Skeletal muscle cell (primary cell): ENCODE results near the gene CHST8.
"Not testable (repeated sequence)": the region's sequence is repeated elsewhere in the genome, so short reads cannot be mapped to it uniquely, and the experiment has no call there.

Source experiments
- DNase-seq: peaks from one replicate; pipeline ENCODE4 v3.0.0-alpha.2; 2010; ENCODE audit warnings: low read depth
- H3K4me3 ChIP-seq: 2 replicates; pipeline ENCODE4 v1.5.1; 2011; ENCODE audit warnings: low read depth, mild to moderate bottlenecking, control low read depth, low read length, moderate library complexity

CHST8 gene, protein sequence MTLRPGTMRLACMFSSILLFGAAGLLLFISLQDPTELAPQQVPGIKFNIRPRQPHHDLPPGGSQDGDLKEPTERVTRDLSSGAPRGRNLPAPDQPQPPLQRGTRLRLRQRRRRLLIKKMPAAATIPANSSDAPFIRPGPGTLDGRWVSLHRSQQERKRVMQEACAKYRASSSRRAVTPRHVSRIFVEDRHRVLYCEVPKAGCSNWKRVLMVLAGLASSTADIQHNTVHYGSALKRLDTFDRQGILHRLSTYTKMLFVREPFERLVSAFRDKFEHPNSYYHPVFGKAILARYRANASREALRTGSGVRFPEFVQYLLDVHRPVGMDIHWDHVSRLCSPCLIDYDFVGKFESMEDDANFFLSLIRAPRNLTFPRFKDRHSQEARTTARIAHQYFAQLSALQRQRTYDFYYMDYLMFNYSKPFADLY

DNA sequence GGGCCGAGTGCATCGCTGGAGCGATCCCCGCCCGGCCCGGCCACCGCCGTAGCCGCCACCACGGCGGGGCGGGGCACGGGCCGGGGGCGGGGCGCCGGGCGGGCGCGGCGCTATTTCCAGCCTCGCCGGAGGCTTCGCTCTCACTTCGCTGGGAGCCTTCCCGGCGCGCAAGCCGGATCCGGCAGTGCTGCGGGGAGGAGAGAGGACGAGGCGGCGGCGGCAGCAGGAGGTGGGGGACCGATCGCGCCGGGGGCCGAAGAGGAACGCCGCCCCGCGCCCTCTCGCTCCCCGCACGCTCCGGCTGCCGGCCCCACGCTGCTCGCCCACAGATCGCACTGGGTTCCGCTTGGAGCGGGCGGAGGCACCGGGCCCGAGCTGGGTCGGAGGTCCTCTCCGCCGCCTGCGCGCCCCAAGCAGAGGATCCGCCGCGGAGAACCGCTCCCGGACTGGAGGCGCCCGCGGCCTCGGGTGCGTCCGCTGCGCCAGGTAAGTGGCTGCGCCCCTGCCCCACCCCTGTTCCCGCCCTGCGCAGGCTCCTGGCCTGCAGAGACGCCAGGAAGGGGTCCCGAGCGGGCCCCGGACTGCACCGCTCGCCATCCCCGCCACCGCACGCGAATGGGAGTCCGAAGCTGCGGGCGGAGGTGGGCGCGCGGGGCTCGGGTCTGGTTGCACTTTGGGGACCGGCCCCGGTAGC is at the start of gene CHST8:
Gene CHST8 (plus strand): TSS at position 143 of the 694 bp plus-strand sequence. CDS start 67,309 bp downstream, outside the sequence.
- peak within 1 kb of the TSS; percentile 29 for H3K4me3 ChIP-seq
- DNase-seq, result no peak

DNA sequence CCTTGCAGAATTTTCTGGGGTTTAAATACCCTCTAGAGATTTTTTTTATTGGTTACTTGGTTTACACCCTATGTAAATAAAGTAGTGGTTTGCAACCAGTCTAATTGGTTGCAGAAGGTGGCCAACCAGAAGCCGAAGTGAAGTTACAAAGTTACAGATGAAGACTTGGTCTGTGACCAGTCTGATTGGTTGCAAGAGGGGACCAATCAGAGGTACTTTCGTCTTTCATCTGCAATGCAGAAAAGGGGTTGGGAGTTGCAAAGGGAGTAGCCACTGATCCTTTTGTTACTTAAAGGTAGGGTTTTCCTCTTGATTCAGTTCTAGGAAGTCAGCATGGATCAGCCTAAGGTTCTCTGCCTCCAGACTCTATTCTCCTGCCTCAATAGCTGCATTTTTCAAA is 48.8 kb upstream of the CHST8 start:
- H3K4me3 ChIP-seq, result no peak overlapping the region

DNA sequence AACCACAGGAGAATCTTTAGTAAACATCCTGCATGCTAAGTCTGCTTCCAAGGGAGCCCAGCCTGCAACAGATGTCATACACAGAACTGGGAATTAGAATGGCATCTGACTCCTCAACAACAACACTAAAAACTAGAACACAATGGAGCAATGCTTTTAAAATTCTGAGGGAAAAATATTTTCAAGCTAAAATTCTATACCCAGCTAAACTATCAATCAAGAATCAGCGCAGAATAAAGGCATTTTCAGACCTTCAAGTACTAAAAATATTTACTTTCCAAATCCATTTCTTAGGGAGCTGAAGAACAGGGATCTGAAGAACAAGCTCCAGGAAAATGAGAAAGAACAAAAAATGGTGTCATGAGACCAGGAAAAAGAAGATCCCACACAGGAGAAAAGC is 46.9 kb upstream of the CHST8 start:
- no peak for DNase-seq
- H3K4me3 ChIP-seq, result no peak overlapping the region

More for the DNA sequence above, 48.8 kb upstream of the CHST8 start:
- DNase-seq, result no peak

DNA sequence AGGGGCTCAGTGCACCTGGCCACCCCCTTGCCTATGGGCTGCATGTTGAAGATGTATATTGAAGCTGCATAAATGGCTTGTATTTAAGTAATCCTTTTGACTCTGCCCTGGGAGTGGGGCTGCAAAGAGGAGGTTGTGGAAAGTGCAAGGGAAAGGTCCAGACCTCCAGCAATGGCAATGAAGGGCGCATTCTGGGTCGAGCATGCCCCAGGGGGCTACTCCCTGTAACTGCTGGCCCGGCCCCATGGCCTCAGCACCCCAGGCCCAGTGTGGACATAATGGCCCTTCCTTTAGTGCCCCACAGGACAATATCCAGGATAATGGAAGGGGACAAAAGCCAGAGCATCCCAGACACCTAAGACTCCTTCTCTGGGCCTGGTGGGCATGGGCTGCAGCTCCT is 43.1 kb upstream of the CHST8 start:
- H3K4me3 ChIP-seq, result no peak overlapping the region
- DNase-seq, result no peak

DNA sequence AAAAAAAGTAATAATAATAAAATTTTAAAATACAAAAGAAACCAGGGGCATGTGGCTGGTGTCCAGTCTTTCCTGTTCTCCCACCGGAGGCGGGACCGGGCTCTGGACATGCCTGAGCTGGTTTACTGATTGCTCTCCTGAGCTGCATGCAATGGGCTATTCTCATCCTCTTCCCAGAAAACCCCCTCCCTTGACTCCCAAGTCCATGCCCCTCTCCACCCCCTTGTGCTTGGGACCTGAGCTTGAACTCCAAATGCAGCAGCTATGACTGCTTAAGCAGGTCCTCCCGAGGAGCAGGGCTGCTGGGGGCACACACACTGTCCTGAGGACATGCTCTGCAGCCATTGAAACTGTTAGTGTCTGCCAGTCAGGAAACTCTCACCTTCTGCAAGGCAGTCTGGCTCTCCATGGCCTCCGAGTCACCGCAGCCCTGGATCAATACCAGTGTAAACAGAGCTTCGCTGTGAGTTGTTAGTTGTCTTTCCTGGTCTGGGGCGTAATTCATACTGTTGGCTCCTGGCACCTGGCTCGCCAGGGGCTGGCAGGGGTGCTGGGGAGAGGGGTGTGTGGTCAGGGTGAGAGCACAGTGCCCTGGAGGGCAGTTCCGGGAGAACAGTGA is 41.6 kb upstream of the CHST8 start:
- no peak for DNase-seq
- no peak overlapping the region for H3K4me3 ChIP-seq

DNA sequence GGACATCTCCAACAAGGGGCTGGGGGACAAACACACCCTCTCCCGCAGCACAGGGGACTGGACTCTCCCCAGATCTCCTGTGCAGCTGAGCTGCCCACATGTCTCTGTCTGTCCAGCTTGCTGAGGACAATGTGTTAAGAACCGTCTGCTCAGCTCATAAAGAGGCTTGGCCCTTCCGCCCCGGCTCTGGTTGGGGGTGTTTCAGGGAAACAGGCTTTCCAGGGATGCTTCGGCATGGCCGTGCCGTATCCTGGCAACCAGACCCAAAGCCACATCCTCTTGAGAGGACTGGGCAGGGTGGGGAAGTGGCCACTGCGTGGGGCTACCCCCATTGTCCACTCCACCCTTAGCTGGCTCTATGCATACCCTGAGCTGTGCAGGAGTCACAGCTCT is 41.1 kb upstream of the CHST8 start:
- no peak overlapping the region for H3K4me3 ChIP-seq
- DNase-seq, result no peak

DNA sequence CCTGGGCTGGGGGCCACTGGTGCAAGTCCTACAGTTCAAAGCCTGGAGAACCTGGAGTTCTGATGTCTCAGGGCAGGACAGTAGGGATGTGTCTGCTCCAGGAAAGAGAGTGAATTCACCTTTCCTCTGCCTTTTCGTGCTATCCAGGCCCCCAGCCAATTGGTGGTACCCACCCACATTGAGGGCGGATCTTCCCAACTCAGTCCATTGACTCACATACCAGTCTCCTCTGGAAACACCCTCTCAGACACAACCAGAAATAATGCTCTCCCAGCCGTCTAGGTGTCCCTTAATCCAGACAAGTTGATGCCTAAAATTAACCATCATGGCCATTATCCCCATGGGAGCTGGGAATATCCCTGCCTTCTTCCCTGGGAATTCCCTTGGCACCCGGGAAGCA is 38.8 kb upstream of the CHST8 start:
- no peak for DNase-seq
- no peak overlapping the region for H3K4me3 ChIP-seq

DNA sequence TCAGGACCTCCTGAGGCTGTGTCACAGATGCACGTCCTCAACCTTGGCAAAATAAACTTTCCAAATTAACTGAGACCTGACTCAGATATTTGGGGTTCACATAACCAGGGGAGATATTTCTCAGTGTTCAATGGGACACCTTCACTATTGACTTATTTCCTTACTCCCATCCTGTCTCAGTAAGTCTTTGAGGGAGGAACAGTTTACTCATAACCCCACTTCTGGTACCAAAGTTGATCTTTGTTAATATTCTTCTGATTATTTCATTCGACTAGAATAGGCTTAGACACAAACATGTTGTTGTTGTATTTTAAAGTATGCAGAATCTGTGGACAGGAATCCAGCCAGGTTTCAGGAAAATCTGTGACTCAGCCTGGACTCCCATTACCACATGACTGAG is 34.6 kb upstream of the CHST8 start:
- H3K4me3 ChIP-seq, result no peak overlapping the region
- DNase-seq, result no peak

DNA sequence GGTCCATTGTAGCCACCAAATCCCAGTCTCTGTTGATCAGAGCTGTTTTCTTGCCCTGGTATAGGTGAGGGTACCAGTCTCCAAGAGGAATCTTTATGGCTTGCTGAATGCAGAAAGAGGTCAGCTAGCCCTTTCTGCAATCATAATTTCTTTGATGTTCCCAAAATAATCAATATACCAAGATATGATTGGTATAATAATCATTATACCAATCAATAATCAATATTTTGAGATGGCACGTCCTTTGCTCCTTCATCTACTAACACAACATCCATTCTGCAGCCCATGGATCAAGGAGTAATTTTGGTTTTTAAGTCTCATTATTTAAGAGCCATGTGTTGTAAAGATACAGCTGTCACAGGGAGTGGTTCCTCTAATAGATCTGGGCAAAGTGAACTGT is 31.5 kb upstream of the CHST8 start:
- no peak overlapping the region for H3K4me3 ChIP-seq

DNA sequence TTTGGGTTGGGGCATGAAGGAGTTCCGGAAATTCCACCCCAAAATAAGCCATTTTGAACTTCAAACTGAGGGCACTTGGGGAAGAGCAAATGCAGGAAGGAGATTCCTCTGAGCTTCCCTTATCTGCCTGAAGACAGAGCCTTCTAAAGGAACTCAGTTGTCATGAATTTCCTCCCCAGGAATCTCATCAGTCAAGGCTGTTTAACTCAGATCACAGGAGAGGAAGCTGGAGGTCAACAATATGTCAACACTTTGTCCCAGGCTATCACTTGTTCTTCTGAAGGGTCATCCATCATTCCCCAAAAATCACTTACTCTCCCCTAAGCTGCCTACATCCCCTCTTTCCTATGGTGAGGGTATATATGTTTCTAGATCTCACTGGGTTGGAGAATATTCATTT is 26.0 kb upstream of the CHST8 start:
- DNase-seq, result no peak
- H3K4me3 ChIP-seq, result no peak overlapping the region

More for the DNA sequence above, 31.5 kb upstream of the CHST8 start:
- DNase-seq, result no peak

DNA sequence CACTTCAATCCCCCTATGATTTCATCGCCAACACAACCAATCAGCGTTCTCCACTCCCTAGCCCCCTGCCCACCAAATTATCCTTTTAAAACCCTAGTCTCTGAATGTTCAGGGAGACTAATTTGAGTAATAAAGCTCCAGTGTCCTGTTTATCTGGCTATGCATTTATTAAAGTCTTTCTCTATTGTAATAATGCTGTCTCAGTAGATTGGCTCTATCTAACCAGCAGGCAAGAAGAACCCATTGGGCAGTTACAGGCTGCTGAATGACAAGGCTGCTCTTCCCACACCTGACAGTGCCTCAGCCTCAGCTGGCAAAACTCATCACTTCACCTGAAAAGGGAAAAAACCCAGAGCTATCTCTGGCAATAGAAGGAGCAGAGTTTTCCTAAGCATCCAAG is 20.2 kb upstream of the CHST8 start:
- DNase-seq, result no peak
- H3K4me3 ChIP-seq, result no peak overlapping the region

DNA sequence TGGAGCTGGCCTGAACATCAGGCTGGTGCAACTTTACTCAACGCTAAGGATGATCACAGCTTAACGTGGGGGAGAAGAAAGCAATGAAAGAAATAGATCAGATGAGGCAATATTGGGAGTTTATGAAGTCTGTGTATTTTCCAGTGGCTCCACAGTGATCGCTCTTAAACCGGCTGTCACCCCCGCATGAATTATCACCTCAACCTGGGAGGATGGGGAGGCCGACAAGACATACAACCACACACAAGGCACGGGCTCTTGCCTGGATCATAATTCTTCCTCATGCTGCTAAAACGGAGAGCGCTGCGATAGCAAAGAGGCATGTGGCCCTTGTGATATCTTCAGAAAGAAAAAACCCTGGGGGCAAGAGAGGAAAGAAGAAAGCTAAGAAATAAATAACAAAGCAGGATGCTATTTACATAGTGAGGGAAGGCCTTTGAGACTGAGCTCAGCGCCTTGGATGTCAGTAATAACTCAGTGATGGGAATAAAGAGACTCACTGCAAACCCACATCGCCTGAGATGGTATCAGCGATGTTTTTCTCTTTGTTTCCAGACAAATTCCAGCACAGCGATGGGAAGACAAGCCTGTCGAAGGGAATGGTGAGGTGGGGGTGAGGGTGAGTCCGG is 19.1 kb upstream of the CHST8 start:
- DNase-seq, result no peak
- no peak overlapping the region for H3K4me3 ChIP-seq

DNA sequence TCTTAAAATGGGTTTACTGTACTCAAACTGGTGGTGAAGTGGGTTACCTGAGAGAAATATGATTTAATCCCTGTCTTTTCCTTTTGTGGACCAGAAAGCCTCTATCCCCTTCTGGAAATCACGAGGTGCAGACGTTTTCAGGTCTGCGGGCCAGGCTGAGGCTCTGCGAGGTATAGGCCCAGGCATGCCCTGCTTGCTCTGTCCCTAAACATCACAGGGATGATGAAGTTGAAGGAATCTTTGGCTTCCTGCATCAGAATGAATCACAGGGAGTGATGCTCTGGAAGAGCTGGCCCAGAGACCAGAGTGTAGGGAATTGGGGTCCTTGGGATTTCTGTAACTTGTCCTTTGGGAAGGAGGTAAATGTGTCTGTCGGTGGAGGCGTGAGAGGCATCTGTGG is 18.4 kb upstream of the CHST8 start:
- H3K4me3 ChIP-seq, result no peak overlapping the region
- no peak for DNase-seq

DNA sequence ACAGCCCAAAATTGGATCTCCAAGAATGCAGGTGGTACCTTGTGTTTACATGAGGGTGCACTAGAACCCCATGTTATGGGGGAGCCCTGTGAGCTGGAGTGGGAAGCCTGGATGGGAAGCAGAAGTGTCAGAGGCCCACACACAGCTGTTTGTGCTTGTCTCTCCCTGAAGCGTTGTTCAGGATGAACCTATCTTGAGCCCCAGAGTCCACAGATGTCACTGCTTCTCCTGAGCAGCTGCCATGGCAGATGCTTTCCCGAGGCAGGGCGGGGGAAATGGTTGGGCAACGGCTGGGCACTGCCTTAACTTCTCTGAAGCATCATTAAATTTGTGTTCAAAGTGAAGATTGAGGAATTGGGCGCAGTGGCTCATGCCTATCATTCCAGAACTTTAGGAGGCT is 17.1 kb upstream of the CHST8 start:
- H3K4me3 ChIP-seq, result no peak overlapping the region
- DNase-seq, result no peak

DNA sequence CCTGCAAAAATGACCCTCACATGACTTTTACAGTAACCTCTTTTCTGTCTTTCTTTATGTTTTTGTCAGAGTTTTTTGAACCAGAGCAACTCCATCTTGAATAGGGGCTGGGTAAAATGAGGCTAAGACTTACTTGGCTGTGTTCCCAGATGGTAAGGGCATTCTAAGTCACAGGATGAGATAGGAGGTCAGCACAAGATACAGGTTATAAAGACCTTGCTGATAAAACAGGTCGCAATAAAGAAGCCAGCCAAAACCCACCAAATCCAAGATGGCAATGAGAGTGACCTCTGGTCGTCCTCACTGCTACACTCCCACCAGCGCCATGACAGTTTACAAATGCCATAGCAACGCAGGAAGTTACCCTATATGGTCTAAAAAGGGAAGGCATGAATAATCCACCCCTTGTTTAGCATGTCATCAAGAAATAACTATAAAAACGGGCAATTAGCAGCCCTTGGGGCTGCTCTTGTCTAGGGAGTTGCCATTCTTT is 15.9 kb upstream of the CHST8 start:
- DNase-seq, result not testable (repeated sequence)

DNA sequence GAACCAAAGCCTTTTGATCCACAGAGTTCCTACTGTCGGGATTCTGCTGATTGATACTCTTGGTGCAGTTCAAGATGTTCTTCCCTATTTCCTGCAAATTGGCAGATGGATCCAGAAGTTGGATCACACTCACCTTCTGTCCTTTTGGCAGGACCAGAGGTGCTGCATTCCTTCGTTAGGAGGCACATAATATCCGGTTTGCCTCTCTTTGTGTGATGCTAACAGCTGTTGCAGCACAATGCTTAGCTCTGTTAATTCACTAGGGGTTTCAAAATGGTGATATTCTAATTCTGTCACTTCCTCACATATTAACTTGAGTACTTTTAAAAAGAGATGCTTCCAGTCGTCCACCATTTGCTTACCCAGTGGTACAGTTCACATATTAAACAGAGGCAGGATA is 15.2 kb upstream of the CHST8 start:
- no peak overlapping the region for H3K4me3 ChIP-seq

More for the DNA sequence above, 15.9 kb upstream of the CHST8 start:
- H3K4me3 ChIP-seq, result not testable (repeated sequence)

DNA sequence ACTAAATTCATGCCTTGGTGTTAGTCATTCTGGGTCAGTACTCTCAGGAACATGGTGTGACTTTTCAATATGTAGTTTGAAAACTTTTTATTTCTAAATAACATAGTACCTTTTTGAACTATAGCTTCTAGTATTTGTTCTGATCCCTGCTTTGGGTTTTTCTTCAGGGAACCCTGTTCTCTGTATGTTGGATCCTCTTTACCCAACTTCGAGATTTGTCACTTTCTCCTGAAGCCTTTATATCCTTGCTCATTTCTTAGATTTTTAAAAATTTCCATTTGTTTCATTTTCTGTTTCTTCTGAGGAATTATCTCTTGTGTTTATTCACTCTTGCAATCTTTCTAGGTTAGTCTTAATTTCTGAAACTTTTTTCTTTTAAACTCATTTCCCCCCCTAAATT is 12.4 kb upstream of the CHST8 start:
- no peak overlapping the region for H3K4me3 ChIP-seq
- no peak for DNase-seq

More for the DNA sequence above, 15.2 kb upstream of the CHST8 start:
- no peak for DNase-seq

DNA sequence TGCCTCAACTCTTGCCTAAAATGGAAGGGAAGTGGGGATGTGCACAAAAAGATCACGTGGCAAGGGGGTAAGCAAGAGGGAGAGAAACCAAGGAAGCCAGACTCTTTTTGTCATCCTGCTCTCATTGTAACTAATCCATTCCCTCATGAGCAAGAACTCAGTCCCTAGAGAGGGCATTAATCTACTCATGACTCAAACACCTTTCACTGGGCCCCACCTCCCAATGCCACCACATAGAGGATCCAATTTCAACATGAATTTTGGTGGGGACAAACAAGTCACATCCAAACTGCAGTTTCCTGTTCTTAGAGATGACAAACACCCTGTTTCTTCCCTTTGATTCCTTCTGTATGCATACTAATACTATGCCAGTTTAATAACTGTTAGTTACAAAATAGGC is 11.2 kb upstream of the CHST8 start:
- no peak for DNase-seq
- H3K4me3 ChIP-seq, result no peak overlapping the region

DNA sequence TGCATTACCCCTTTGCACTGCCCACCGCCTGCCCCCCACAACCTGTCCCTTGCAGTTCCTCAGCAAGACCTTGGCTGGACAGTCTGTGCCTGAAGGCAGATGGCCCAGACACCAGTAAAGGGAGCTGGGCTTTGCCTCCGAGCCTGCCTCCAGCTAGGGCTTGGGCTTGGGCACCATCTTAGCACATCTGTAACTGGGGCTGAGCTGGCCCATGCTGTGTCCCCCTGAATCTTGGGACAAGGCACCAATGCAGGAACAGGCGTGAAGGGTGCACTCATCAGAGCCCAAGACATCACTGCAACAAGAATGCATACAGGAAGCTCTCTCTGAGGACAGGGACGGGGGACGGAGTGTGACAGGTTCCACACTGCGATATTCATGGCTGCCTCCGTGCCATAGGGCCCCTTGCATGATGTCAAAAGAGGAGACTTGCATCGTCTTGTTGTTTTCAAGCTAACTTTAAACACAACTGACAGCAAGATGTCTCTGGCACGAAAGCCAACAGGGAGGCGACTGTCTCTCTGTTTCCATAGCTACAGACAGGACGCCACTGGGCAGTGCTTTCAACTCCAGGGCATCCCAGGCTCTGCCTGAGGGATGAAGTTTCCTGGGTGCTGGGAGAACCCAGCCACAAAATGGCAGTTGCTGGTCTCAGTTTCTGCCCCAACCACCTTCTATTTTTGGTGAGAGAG is 8.7 kb upstream of the CHST8 start:
- no peak overlapping the region for H3K4me3 ChIP-seq

More for the DNA sequence above, 8.7 kb upstream of the CHST8 start:
- DNase-seq, result no peak
